Thyroid gland (tissue), 4 donors: ENCODE measurements around the gene PPP2R5B. TPM values are rescaled to one million over a fixed set of nuclear protein-coding genes. Genes with fewer than 3 reads are reported as not detected.

Experiments
- DNase-seq, 2 donors: peaks; one replicate each; pipeline ENCODE4 v3.0.0-alpha.2; 2019
- H3K27ac ChIP-seq, 3 donors: fragments of 200-600 bp; sonication (generic); 1 replicate in 2 of 3; 2 replicates in 1 of 3; pipeline ENCODE4 v1.5.1; 2016 to 2019; ENCODE audit warnings: mild to moderate bottlenecking in 1 of 3, moderate library complexity in 1 of 3
- H3K27me3 ChIP-seq: fragments of 200-600 bp; sonication (generic); one replicate; pipeline ENCODE4 v1.5.1; 2019
- H3K36me3 ChIP-seq, 2 donors: fragments of 200-600 bp; sonication (generic); one replicate each; pipeline ENCODE4 v1.5.1; 2016 to 2019
- H3K4me1 ChIP-seq, 2 donors: fragments of 200-600 bp; sonication (generic); one replicate each; pipeline ENCODE4 v1.5.1; 2017 to 2019
- H3K4me3 ChIP-seq, 3 donors: fragments of 200-600 bp; sonication (generic); replicated peaks in 1 of 3; 1 replicate in 2 of 3; 2 replicates in 1 of 3; pipeline ENCODE4 v1.5.1; 2016; ENCODE audit warnings: mild to moderate bottlenecking in 1 of 3
- H3K9me3 ChIP-seq: fragments of 200-600 bp; sonication (generic); one replicate; pipeline ENCODE4 v1.5.1; 2017
- CTCF ChIP-seq, 6 experiments: fragments of 200-600 bp in 3 of 6; fragments of 450-650 bp in 3 of 6; sonication (generic) in 3 of 6; IDR thresholded peaks; one replicate each; pipeline ENCODE4 v1.5.1; 2016 to 2019; ENCODE audit warnings: antibody characterized with exemption in 6 of 6, mild to moderate bottlenecking in 2 of 6, inconsistent platforms in 1 of 6, moderate library complexity in 1 of 6
- POLR2A ChIP-seq, 2 donors: fragments of 450-650 bp; IDR thresholded peaks; one replicate each; pipeline ENCODE4 v1.6.1; 2017; ENCODE audit warnings: antibody characterized with exemption in 2 of 2, mild to moderate bottlenecking in 2 of 2, moderate library complexity in 1 of 2
- WGBS, 2 donors: methylation state at CpG; one replicate each; pipeline ENCODE4 v1.1.5; 2017; 5-methylcytosine and 5-hydroxymethylcytosine counted together
- intact Hi-C: fragments of 100-400 bp; cut with DNase I; formaldehyde crosslinking; loops from one replicate; pipeline ENCODE4 v1.15.1; 2023
- total RNA-seq, 4 donors: library from RNA; depleted of rRNA; stranded (reverse); fragments of >200 nt; gene quantifications; one replicate each; pipeline ENCODE4 v1.2.3, GENCODE V29; 2016

PPP2R5B gene
- total RNA-seq, 4 donors from 2014 or later = 14.8 to 30.1 (median 21.7) TPM

DNA sequence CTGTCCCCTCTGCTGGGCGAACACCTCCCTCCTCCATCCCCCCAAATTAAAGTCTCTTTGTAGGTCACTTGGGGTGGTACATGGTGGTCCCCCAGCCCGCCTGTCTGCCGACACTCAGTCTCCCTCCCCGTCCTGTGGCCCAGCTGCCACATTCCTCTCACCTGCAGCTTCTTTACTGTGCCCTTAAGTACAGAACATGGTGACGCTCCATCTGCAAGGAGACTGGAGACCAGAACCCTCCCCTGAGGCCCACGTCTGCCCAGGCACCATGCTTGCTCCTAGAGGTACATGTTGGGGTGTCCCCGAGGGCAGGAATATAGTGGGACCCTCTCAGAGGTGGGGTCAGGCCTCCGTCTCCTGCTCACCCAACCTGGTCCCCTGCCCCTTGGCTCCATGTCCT, 40.5 kb upstream of the PPP2R5B start:
- TF ChIP-seq POLR2A (IDR thresholded peaks at IDR 0.05) (no peak), CTCF (IDR thresholded peaks at IDR 0.05) (no peak)

DNA sequence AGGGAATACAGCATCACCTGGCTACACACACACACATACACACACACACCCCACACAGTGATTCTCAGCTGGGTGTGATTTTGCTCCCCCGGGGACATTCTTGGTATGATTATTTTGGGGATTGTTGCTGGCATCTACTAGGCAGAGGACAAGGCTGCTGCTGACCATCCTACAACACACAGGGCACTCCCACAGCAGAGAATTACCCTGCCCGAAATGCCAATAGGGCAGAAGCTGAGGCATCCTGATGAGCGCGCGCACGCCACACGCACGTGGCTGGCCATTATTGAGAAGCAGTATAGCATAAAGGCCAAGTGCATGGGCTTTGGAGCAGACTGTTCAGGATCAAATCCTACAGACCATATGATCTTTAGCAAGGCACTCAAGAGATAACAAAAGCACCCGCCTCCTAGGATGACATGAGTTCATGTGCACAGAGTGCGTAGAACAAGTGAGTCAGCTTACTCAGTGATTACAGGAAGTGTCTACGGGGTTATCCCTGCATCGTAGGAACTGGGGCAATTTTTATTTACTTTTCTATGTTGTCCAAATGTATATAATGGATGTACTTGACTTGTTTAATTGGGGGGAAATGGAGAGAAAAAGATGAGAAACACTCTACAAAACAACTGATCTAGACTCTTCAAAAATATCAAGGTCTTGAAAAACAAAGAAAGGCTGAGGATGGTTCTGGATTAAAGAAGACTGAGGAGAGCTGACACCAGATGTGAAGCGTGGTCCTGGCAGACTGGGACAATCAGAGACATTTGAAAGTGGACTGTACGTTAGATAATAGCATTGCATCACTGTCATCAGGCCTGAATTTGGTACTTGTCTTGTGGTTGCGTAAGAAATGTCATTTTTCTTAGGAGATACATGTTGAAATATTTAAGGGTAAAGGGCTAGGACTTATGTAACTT, 38.9 kb upstream of the PPP2R5B start:
- 84 to 89% methylated on average over 15 of the region's 15 CpGs for WGBS, 2 donors
- Histone ChIP-seq H3K4me3 (no peak overlapping the region), H3K4me1 (peaks cover 3 to 16% of the 10 kb centered on the region in 2 donors), H3K27me3 (no peaks in the 10 kb centered on the region), H3K27ac (no peak overlapping the region), H3K9me3 (no peaks in the 10 kb centered on the region), H3K36me3 (no peaks in the 10 kb centered on the region)
- TF ChIP-seq CTCF (IDR thresholded peaks at IDR 0.05) (no peak), POLR2A (IDR thresholded peaks at IDR 0.05) (no peak)
- intact Hi-C loops = no loop called here
- no peak for DNase-seq

More for the DNA sequence above, 40.5 kb upstream of the PPP2R5B start:
- Histone ChIP-seq H3K4me3 (no peak overlapping the region), H3K4me1 (peaks cover 3 to 22% of the 10 kb centered on the region in 2 donors), H3K9me3 (no peaks in the 10 kb centered on the region), H3K36me3 (no peaks in the 10 kb centered on the region), H3K27ac (no peak overlapping the region), H3K27me3 (no peaks in the 10 kb centered on the region)
- intact Hi-C loops = no loop called here
- WGBS, 2 donors = 95% methylated on average over 8 of the region's 8 CpGs
- no peak for DNase-seq

DNA sequence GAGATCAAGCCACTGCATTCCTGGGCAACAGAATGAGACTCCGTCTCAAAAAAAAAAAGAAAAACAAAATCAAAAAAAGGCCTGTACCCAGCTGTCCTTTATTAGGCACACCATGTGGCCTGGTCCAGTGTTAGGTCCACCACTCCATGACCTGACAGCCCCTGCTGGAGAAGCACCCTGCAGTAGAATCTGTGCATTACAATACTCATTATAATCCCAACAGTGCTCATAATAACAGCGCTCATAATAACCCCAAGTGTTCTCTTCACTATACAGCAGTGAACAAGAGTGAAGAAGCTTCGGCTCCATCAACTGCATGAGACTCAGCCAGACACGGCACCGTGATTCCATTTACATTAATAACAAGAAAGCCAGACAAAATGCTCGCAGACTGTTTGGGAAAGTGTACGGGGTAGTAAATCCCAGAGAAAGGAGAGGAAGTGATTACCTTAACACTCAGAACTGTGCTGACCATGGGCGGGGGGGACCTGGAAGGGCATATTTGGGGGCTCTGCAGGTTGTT, 37.2 kb upstream of the PPP2R5B start:
- no peaks in the 10 kb centered on the region for H3K36me3 ChIP-seq
- intact Hi-C loops = no loop called here
- H3K27ac ChIP-seq = no peak overlapping the region
- no peaks in the 10 kb centered on the region for H3K27me3 ChIP-seq
- DNase-seq = no peak
- H3K4me3 ChIP-seq = no peak overlapping the region
- H3K9me3 ChIP-seq = no peaks in the 10 kb centered on the region
- WGBS, 2 donors = 83 to 91% methylated on average over 8 of the region's 8 CpGs
- H3K4me1 ChIP-seq = peaks cover 3 to 16% of the 10 kb centered on the region in 2 donors
- TF ChIP-seq POLR2A (IDR thresholded peaks at IDR 0.05) (no peak), CTCF (IDR thresholded peaks at IDR 0.05) (no peak)

DNA sequence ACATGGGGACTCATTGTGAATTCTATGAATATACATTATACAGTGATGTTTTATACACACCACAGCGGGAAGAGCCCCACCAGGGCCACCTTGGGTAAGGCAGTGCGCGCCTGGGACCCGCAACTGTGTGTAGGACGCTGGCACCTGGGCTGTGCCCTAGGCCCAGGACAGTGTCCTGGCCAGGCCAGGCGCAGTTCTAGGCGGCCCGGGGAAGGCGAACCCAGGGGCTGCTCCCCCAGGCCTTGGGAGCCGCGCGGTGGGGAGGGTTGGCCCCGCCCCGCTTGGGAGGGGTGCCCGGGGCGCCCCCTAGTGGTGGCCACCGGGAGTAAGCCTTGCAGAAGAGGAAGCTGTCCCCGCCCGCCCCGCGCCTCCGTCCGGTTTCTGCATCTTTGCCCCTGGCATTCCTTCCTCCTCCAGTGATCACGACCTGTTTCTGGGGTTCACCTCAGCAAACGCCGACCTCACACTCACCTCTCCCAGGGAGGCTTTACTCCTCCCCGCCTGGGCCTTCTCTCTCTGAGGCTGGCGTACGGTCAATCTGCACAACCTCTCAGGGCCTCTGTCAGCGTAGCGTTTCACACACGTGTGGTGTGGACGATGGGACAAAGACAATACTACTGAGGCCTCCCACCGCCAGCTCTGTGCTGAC, 36.6 kb upstream of the PPP2R5B start:
- no peak overlapping the region for H3K4me3 ChIP-seq
- TF ChIP-seq POLR2A (IDR thresholded peaks at IDR 0.05) (no peak), CTCF (IDR thresholded peaks at IDR 0.05) (peak; percentile 78 to 100 (median 93))
- peaks cover 3 to 16% of the 10 kb centered on the region in 2 donors for H3K4me1 ChIP-seq
- H3K36me3 ChIP-seq = no peaks in the 10 kb centered on the region
- H3K27ac ChIP-seq = no peak overlapping the region
- DNase-seq = peak; percentile 72 to 80
- H3K27me3 ChIP-seq = no peaks in the 10 kb centered on the region
- no peaks in the 10 kb centered on the region for H3K9me3 ChIP-seq
- intact Hi-C loops = no loop called here
- WGBS, 2 donors = 17 to 18% methylated on average over 23 to 33 of the region's 34 CpGs

GRCh38 chr11:64888406-64888728, 36.1 kb upstream of the PPP2R5B start:
- no peaks in the 10 kb centered on the region for H3K36me3 ChIP-seq
- intact Hi-C loops = no loop called here
- H3K4me3 ChIP-seq = no peak overlapping the region
- DNase-seq = no peak
- WGBS, 2 donors = 49 to 56% methylated on average over 2 to 5 of the region's 8 CpGs
- peaks cover 3 to 16% of the 10 kb centered on the region in 2 donors for H3K4me1 ChIP-seq
- H3K27me3 ChIP-seq = no peaks in the 10 kb centered on the region
- H3K27ac ChIP-seq = no peak overlapping the region
- no peak for TF ChIP-seq CTCF (IDR thresholded peaks at IDR 0.05)
- TF ChIP-seq POLR2A (IDR thresholded peaks at IDR 0.05) = no peak
- H3K9me3 ChIP-seq = no peaks in the 10 kb centered on the region
